A549 (cell line): ENCODE measurements around the gene SSUH2.

Experiments used
- CHD2 ChIP-seq: fragments of 150-350 bp; IDR thresholded peaks from 2 replicates; pipeline ENCODE4 v1.6.1; 2014; ENCODE audit warnings: low read length; ENCODE audit not compliant: partially characterized antibody
- CHD4 ChIP-seq: fragments of 200-600 bp; sonication (generic); IDR thresholded peaks from 2 replicates; pipeline ENCODE4 v1.6.1; 2016; ENCODE audit warnings: antibody characterized with exemption, mild to moderate bottlenecking, borderline replicate concordance
- EP300 ChIP-seq, 2 experiments: fragments of >200 bp; sonication (Bioruptor Twin); formaldehyde crosslinking; IDR thresholded peaks; 2 replicates in 1 of 2; 3 replicates in 1 of 2; pipeline ENCODE4 v1.6.1; 2016 to 2017
- ESRRA ChIP-seq: fragments of 150-350 bp; IDR thresholded peaks from 2 replicates; pipeline ENCODE4 v1.6.1; 2014; ENCODE audit warnings: mild to moderate bottlenecking, low read length, borderline replicate concordance
- GATA3 ChIP-seq: IDR thresholded peaks from 2 replicates; pipeline ENCODE4 v1.6.1; 2012; ENCODE audit warnings: borderline replicate concordance
- JUN ChIP-seq, 2 experiments: fragments of >200 bp; sonication (Bioruptor Twin); formaldehyde crosslinking; IDR thresholded peaks; 2 replicates in 1 of 2; 3 replicates in 1 of 2; pipeline ENCODE4 v1.6.1; 2016 to 2017
- MAZ ChIP-seq: fragments of 150-350 bp; IDR thresholded peaks from 2 replicates; pipeline ENCODE4 v1.6.1; 2014; ENCODE audit warnings: antibody characterized with exemption, low read depth, low read length, borderline replicate concordance
- NFE2L2 ChIP-seq: fragments of 150-350 bp; conservative IDR thresholded peaks from 2 replicates; pipeline ENCODE4 v1.6.1; 2014; ENCODE audit warnings: low read length
- POLR2A ChIP-seq: IDR thresholded peaks from 2 replicates; pipeline ENCODE4 v1.6.1; 2012; ENCODE audit warnings: mild to moderate bottlenecking, low read length
- TF ChIP-seq, protein P1 (sequence below): fragments of >200 bp; sonication (Bioruptor Twin); formaldehyde crosslinking; IDR thresholded peaks from 3 replicates; pipeline ENCODE4 v1.5.1; 2016

DNA sequence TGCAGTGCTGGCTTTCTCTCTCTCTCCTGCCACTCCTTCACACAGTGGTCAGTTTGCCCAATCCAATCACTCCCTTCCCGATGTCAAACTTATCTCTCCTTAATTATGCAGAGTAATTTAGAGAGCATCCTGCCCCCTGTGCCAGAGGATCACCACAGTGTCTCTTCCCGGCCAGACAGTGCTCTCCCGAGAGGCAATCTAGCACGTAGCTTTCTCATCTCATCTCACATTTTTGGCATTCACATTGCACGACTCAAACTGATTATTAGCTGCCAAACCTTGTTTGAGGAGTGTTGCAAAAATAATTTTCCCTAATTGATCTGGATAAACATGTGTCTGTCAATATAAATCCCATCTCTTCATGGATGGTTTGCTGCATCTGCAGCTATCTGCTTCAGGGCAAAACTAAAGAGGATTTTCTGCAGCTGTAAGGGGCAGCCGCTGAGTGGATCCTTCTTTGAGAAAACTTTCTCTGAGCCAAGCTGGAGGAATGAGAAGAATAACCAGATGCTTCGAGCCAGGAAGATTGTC lies 37.8 kb downstream of the SSUH2 start:
- TF ChIP-seq JUN (IDR thresholded peaks at IDR 0.05) (no peak), MAZ (no peak), POLR2A (no peak), CHD2 (no peak), CHD4 (no peak), ESRRA (no peak), GATA3 (no peak), EP300 (IDR thresholded peaks at IDR 0.05) (no peak), NFE2L2 (no peak)
- TF ChIP-seq, protein P1, sequence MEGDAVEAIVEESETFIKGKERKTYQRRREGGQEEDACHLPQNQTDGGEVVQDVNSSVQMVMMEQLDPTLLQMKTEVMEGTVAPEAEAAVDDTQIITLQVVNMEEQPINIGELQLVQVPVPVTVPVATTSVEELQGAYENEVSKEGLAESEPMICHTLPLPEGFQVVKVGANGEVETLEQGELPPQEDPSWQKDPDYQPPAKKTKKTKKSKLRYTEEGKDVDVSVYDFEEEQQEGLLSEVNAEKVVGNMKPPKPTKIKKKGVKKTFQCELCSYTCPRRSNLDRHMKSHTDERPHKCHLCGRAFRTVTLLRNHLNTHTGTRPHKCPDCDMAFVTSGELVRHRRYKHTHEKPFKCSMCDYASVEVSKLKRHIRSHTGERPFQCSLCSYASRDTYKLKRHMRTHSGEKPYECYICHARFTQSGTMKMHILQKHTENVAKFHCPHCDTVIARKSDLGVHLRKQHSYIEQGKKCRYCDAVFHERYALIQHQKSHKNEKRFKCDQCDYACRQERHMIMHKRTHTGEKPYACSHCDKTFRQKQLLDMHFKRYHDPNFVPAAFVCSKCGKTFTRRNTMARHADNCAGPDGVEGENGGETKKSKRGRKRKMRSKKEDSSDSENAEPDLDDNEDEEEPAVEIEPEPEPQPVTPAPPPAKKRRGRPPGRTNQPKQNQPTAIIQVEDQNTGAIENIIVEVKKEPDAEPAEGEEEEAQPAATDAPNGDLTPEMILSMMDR = no peak
